H9 (cell line): ENCODE results near the gene FRYL. TPM values are rescaled to one million over a fixed set of nuclear protein-coding genes. Genes with fewer than 3 reads are reported as not detected.

Source experiments
- DNase-seq: peaks from one replicate; pipeline ENCODE4 v3.0.0-alpha.2; 2017
- H2AFZ ChIP-seq: one replicate; pipeline ENCODE4 v1.6.1; 2013; ENCODE audit warnings: mild to moderate bottlenecking, low read length, control low read depth, moderate library complexity
- H2AK5ac ChIP-seq: 2 replicates; pipeline ENCODE4 v1.6.1; 2013; ENCODE audit warnings: low read length, control low read depth, mixed read lengths; ENCODE audit not compliant: insufficient read length
- H2BK120ac ChIP-seq: one replicate; pipeline ENCODE4 v1.6.1; 2013; ENCODE audit warnings: low read depth, mild to moderate bottlenecking, low read length, control low read depth, inconsistent platforms; ENCODE audit not compliant: poor library complexity, severe bottlenecking
- H2BK12ac ChIP-seq: 2 replicates; pipeline ENCODE4 v1.6.1; 2013; ENCODE audit warnings: low read length, control low read depth, mixed read lengths, low read depth; ENCODE audit not compliant: insufficient read length
- H2BK15ac ChIP-seq: 2 replicates; pipeline ENCODE4 v1.6.1; 2013; ENCODE audit warnings: low read depth, low read length, control low read depth
- H2BK20ac ChIP-seq: one replicate; pipeline ENCODE4 v1.6.1; 2013; ENCODE audit warnings: low read depth, mild to moderate bottlenecking, low read length, control low read depth, inconsistent platforms; ENCODE audit not compliant: poor library complexity, severe bottlenecking
- H2BK5ac ChIP-seq: 2 replicates; pipeline ENCODE4 v1.6.1; 2013; ENCODE audit warnings: low read length, control low read depth, mixed read lengths; ENCODE audit not compliant: insufficient read length
- H3K14ac ChIP-seq: 2 replicates; pipeline ENCODE4 v1.6.1; 2013; ENCODE audit warnings: low read length, control low read depth; ENCODE audit not compliant: insufficient read depth
- H3K18ac ChIP-seq: 2 replicates; pipeline ENCODE4 v1.6.1; 2013; ENCODE audit warnings: low read depth, mild to moderate bottlenecking, mixed read lengths, low read length, control low read depth; ENCODE audit not compliant: insufficient read length
- H3K23ac ChIP-seq: 2 replicates; pipeline ENCODE4 v1.6.1; 2013; ENCODE audit warnings: low read length, control low read depth, mixed read lengths, low read depth; ENCODE audit not compliant: insufficient read length
- H3K23me2 ChIP-seq: 2 replicates; pipeline ENCODE4 v1.6.1; 2013; ENCODE audit warnings: low read depth, mild to moderate bottlenecking, mixed read lengths, low read length, control low read depth; ENCODE audit not compliant: insufficient read length, poor library complexity, severe bottlenecking
- H3K27ac ChIP-seq: 2 replicates; pipeline ENCODE4 v1.5.1; 2013; ENCODE audit warnings: low read length, control low read depth, mixed read lengths, low read depth; ENCODE audit not compliant: insufficient read length
- H3K27me3 ChIP-seq: 2 replicates; pipeline ENCODE4 v1.6.1; 2013; ENCODE audit warnings: low read length, control low read depth, inconsistent platforms; ENCODE audit not compliant: insufficient read depth
- H3K4ac ChIP-seq: 2 replicates; pipeline ENCODE4 v1.6.1; 2013; ENCODE audit warnings: low read depth, mild to moderate bottlenecking, control low read depth, inconsistent platforms, low read length, moderate library complexity
- H3K4me1 ChIP-seq: 2 replicates; pipeline ENCODE4 v1.6.1; 2013; ENCODE audit warnings: low read length, control low read depth, inconsistent platforms; ENCODE audit not compliant: insufficient read depth
- H3K4me2 ChIP-seq: 2 replicates; pipeline ENCODE4 v1.6.1; 2013; ENCODE audit warnings: low read length, control low read depth, mixed read lengths; ENCODE audit not compliant: insufficient read length, insufficient read depth
- H3K56ac ChIP-seq: 2 replicates; pipeline ENCODE4 v1.6.1; 2013; ENCODE audit warnings: low read depth, mild to moderate bottlenecking, mixed read lengths, low read length, control low read depth; ENCODE audit not compliant: insufficient read length
- H3K79me1 ChIP-seq: 2 replicates; pipeline ENCODE4 v1.6.1; 2013; ENCODE audit warnings: low read depth, mild to moderate bottlenecking, moderate library complexity, low read length, control low read depth, inconsistent platforms; ENCODE audit not compliant: insufficient read depth, poor library complexity, severe bottlenecking
- H3K79me2 ChIP-seq: 2 replicates; pipeline ENCODE4 v1.6.1; 2013; ENCODE audit warnings: low read length, control low read depth, inconsistent platforms; ENCODE audit not compliant: insufficient read depth
- H3K9ac ChIP-seq: 2 replicates; pipeline ENCODE4 v1.6.1; 2013; ENCODE audit warnings: low read length, control low read depth, mixed read lengths; ENCODE audit not compliant: insufficient read length; ENCODE audit errors: extremely low read depth
- H3K9me3 ChIP-seq: one replicate; pipeline ENCODE4 v1.6.1; 2013; ENCODE audit warnings: low read depth, low read length, inconsistent platforms; ENCODE audit not compliant: control insufficient read depth
- H3T11ph ChIP-seq: one replicate; pipeline ENCODE4 v1.6.1; 2013; ENCODE audit warnings: mild to moderate bottlenecking, low read length, control low read depth, inconsistent platforms
- H4K20me1 ChIP-seq: one replicate; pipeline ENCODE4 v1.6.1; 2013; ENCODE audit not compliant: control insufficient read depth, insufficient read length, insufficient read depth
- H4K5ac ChIP-seq: 2 replicates; pipeline ENCODE4 v1.6.1; 2013; ENCODE audit warnings: low read depth, mild to moderate bottlenecking, mixed read lengths, low read length, control low read depth; ENCODE audit not compliant: insufficient read length
- H4K8ac ChIP-seq: replicated peaks from 2 replicates; pipeline ENCODE4 v1.6.1; 2013; ENCODE audit warnings: low read length, control low read depth, mixed read lengths, low read depth; ENCODE audit not compliant: insufficient read length
- H4K91ac ChIP-seq: 2 replicates; pipeline ENCODE4 v1.6.1; 2013; ENCODE audit warnings: low read depth, mild to moderate bottlenecking, moderate library complexity, mixed read lengths, low read length, control low read depth; ENCODE audit not compliant: insufficient read length
- H3K27ac Mint-ChIP-seq, 3 experiments: 2 replicates in 2 of 3; 3 replicates in 1 of 3; pipeline ENCODE4 v1.8.0; 2020 to 2021; ENCODE audit warnings: mixed read lengths in 3 of 3, mild to moderate bottlenecking in 1 of 3, moderate library complexity in 1 of 3
- H3K27me3 Mint-ChIP-seq: 2 replicates; pipeline ENCODE4 v1.8.0; 2021; ENCODE audit warnings: low read depth, mild to moderate bottlenecking, moderate library complexity, mixed read lengths
- H3K36me3 Mint-ChIP-seq, 3 experiments: 2 replicates in 2 of 3; 3 replicates in 1 of 3; pipeline ENCODE4 v1.8.0; 2020 to 2021; ENCODE audit warnings: low read depth in 3 of 3, mixed read lengths in 3 of 3; ENCODE audit not compliant: insufficient read depth in 1 of 3
- H3K4me1 Mint-ChIP-seq, 2 experiments: 2 replicates each; pipeline ENCODE4 v1.8.0; 2020; ENCODE audit warnings: mixed read lengths in 2 of 2
- H3K4me3 Mint-ChIP-seq, 2 experiments: 2 replicates in 1 of 2; 3 replicates in 1 of 2; pipeline ENCODE4 v1.8.0; 2020 to 2021; ENCODE audit warnings: mild to moderate bottlenecking in 2 of 2, mixed read lengths in 2 of 2, moderate library complexity in 1 of 2
- H3K9me3 Mint-ChIP-seq, 2 experiments: 2 replicates in 1 of 2; 3 replicates in 1 of 2; pipeline ENCODE4 v1.8.0; 2020; ENCODE audit warnings: mild to moderate bottlenecking in 2 of 2, mixed read lengths in 2 of 2, moderate library complexity in 1 of 2
- CTCF ChIP-seq: fragments of 200-600 bp; sonication (generic); conservative IDR thresholded peaks from 3 replicates; pipeline ENCODE4 v1.8.0; 2021; ENCODE audit warnings: antibody characterized with exemption, mild to moderate bottlenecking
- WGBS: extraction: QIAGEN DNeasy Blood & Tissue Kit; methylation state at CpG from one replicate; pipeline ENCODE4 v1.1.7; 2013; ENCODE audit warnings: missing lambda C conversion rate, low lambda C conversion rate, mixed read lengths; ENCODE audit not compliant: insufficient read length; ENCODE audit errors: extremely low coverage; 5-methylcytosine and 5-hydroxymethylcytosine counted together
- total RNA-seq: library from RNA; stranded (reverse); gene quantifications from 2 replicates; pipeline ENCODE4 v1.2.1, GENCODE V29; 2021

Gene FRYL
- total RNA-seq, 1 experiment from 2014 or later, result 31.5 TPM

- Histone ChIP-seq H3K4ac (no peak overlapping the region), H3K27me3 (no peaks in the 10 kb centered on the region), H2BK5ac (no peak overlapping the region), H3K79me1 (no peaks in the 10 kb centered on the region), H3K23ac (no peak overlapping the region), H3K79me2 (no peaks in the 10 kb centered on the region), H2AFZ (no peak overlapping the region), H4K5ac (no peak overlapping the region), H3K14ac (no peak overlapping the region), H3K18ac (no peak overlapping the region), H4K8ac (no peak overlapping the region), H3K4me2 (no peak overlapping the region), H3K56ac (no peak overlapping the region), H3K9me3 (no peaks in the 10 kb centered on the region), H2BK120ac (no peak overlapping the region), H3K23me2 (no peaks in the 10 kb centered on the region), H2AK5ac (no peak overlapping the region), H4K20me1 (no peaks in the 10 kb centered on the region), H3K9ac (no peak overlapping the region), H2BK20ac (no peak overlapping the region), H3K27ac (no peak overlapping the region), H3K4me1 (no peaks in the 10 kb centered on the region), H3T11ph (no peak overlapping the region), H4K91ac (no peak overlapping the region), H2BK15ac (no peak overlapping the region), H2BK12ac (no peak overlapping the region)
- DNase-seq, result no peak
- Mint-ChIP-seq H3K27ac (peak overlapping the region in 2 of 3 experiments; percentile 4 to 19; a peak in 3 of 7 replicates), H3K4me1 (peaks cover 9 to 10% of the 10 kb centered on the region in 2 experiments), H3K9me3 (no peaks in the 10 kb centered on the region), H3K27me3 (no peaks in the 10 kb centered on the region), H3K36me3 (peaks cover 6 to 17% (median 15%) of the 10 kb centered on the region in 3 experiments; a peak in 6 of 7 replicates), H3K4me3 (no peak overlapping the region)
- WGBS, result no CpG with 5 or more reads among the region's 1 CpG
- no peak for TF ChIP-seq CTCF
These were observed 188.7 kb downstream of the FRYL start for GRCh38 chr4:48591372-48591771.
